K562 (cell line): ENCODE results near the gene EIF2AK3. TPM values are rescaled to one million over a fixed set of nuclear protein-coding genes. Genes with fewer than 3 reads are reported as not detected.

Source experiments
- ARID2 ChIP-seq: fragments of 450-650 bp; IDR thresholded peaks from 2 replicates; pipeline ENCODE4 v1.6.1; 2017; ENCODE audit warnings: antibody characterized with exemption, mild to moderate bottlenecking
- COPS2 ChIP-seq: fragments of 450-650 bp; conservative IDR thresholded peaks from 2 replicates; pipeline ENCODE4 v1.6.1; 2016; ENCODE audit warnings: mild to moderate bottlenecking, moderate library complexity
- L3MBTL2 ChIP-seq: fragments of 450-650 bp; IDR thresholded peaks from 2 replicates; pipeline ENCODE4 v1.6.1; 2016; ENCODE audit warnings: mild to moderate bottlenecking, moderate library complexity
- NFATC3 ChIP-seq: fragments of 450-650 bp; IDR thresholded peaks from 2 replicates; pipeline ENCODE4 v1.6.1; 2017; ENCODE audit warnings: mild to moderate bottlenecking
- PHF21A ChIP-seq: fragments of 450-650 bp; IDR thresholded peaks from 2 replicates; pipeline ENCODE4 v1.6.1; 2017; ENCODE audit warnings: low read depth, borderline replicate concordance
- POLR2AphosphoS5 ChIP-seq: IDR thresholded peaks from 2 replicates; pipeline ENCODE4 v1.6.1; 2011; ENCODE audit warnings: mild to moderate bottlenecking, low read depth, low read length, moderate library complexity; ENCODE audit not compliant: control insufficient read depth, insufficient read depth
- TCF7 ChIP-seq: sonication (generic); IDR thresholded peaks from 2 replicates; pipeline ENCODE4 v1.6.1; 2016; ENCODE audit warnings: antibody characterized with exemption, borderline replicate concordance
- polyA plus RNA-seq, 8 experiments: library from polyadenylated mRNA; depleted of rRNA in 4 of 8; stranded (reverse) in 5 of 8; unstranded in 3 of 8; fragments of >200 nt; fragmentation: Nextera tagmentation in 2 of 8; fragmentation: Illumina TruSeq in 1 of 8; extraction: Ambion mirVana in 2 of 8; extraction: Trizol in 1 of 8; gene quantifications; 2 replicates each; pipeline versions ENCODE4 v1.2.1 to v1.2.3, GENCODE V29; 2011 to 2014; ENCODE audit warnings: inconsistent platforms in 1 of 8, missing spikeins in 1 of 8
- total RNA-seq, 7 experiments: library from RNA; depleted of rRNA in 6 of 7; stranded (reverse); fragments of >200 nt in 6 of 7; fragmentation: Illumina TruSeq in 2 of 7; extraction: Trizol in 2 of 7; gene quantifications; 2 replicates each; pipeline versions ENCODE4 v1.2.1 to v1.2.3, GENCODE V29; 2011 to 2021; ENCODE audit warnings: low replicate concordance in 1 of 7
- TF ChIP-seq, protein P1 (sequence below): sonication (generic); formaldehyde crosslinking; IDR thresholded peaks from 2 replicates; pipeline ENCODE4 v1.9.0; 2022; ENCODE audit warnings: mild to moderate bottlenecking, missing genetic modification reagents
- TF ChIP-seq, protein P2 (sequence below): fragments of 450-650 bp; formaldehyde crosslinking; IDR thresholded peaks from 2 replicates; pipeline ENCODE4 v1.4.0; 2022; ENCODE audit warnings: mild to moderate bottlenecking, moderate library complexity
- TF ChIP-seq, protein P3 (sequence below): fragments of 450-650 bp; IDR thresholded peaks from 2 replicates; pipeline ENCODE4 v1.6.1; 2016; ENCODE audit warnings: missing biosample characterization, missing genetic modification characterization
- TF ChIP-seq, protein P4 (sequence below): fragments of 200-800 bp; sonication (Bioruptor generic); IDR thresholded peaks from 2 replicates; pipeline ENCODE4 v1.6.1; 2017; ENCODE audit warnings: missing genetic modification characterization, missing compliant biosample characterization

EIF2AK3 gene
- total and polyA plus RNA-seq, 9 of the 15 experiments (the other 6 are each of a cell fraction or from before 2014, with no cell fraction given): 1.7 to 11.6 (median 7.4) TPM

DNA sequence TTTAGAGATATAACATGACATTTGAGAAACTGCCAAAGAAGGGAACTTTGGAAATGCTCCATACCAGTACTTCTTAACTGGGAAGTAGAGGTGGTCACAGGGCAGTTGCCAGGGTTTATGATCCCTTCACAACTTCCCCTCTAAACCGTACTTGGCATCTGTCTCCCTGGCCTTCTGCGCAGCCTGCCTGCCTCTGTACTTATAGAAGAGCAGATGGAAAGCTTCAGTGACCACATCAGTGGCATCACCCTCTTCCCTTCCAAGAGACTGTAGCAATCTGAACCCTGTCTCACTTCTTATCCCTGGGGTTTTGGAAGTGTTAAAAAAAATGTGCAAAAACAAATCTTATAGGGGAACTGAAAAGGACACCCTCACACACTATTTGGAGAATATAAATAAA is 64.1 kb downstream of the EIF2AK3 start (continued):
- TF ChIP-seq, protein P1, sequence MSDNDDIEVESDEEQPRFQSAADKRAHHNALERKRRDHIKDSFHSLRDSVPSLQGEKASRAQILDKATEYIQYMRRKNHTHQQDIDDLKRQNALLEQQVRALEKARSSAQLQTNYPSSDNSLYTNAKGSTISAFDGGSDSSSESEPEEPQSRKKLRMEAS: no peak
- TF ChIP-seq ARID2 (no peak), PHF21A (no peak), COPS2 (no peak), TCF7 (no peak), NFATC3 (no peak), POLR2AphosphoS5 (no peak), L3MBTL2 (no peak)
- TF ChIP-seq, protein P2, sequence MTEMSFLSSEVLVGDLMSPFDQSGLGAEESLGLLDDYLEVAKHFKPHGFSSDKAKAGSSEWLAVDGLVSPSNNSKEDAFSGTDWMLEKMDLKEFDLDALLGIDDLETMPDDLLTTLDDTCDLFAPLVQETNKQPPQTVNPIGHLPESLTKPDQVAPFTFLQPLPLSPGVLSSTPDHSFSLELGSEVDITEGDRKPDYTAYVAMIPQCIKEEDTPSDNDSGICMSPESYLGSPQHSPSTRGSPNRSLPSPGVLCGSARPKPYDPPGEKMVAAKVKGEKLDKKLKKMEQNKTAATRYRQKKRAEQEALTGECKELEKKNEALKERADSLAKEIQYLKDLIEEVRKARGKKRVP (CRISPR knock-in tag): no peak
- TF ChIP-seq, protein P3, sequence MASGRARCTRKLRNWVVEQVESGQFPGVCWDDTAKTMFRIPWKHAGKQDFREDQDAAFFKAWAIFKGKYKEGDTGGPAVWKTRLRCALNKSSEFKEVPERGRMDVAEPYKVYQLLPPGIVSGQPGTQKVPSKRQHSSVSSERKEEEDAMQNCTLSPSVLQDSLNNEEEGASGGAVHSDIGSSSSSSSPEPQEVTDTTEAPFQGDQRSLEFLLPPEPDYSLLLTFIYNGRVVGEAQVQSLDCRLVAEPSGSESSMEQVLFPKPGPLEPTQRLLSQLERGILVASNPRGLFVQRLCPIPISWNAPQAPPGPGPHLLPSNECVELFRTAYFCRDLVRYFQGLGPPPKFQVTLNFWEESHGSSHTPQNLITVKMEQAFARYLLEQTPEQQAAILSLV (tag): no peak
- TF ChIP-seq, protein P4, sequence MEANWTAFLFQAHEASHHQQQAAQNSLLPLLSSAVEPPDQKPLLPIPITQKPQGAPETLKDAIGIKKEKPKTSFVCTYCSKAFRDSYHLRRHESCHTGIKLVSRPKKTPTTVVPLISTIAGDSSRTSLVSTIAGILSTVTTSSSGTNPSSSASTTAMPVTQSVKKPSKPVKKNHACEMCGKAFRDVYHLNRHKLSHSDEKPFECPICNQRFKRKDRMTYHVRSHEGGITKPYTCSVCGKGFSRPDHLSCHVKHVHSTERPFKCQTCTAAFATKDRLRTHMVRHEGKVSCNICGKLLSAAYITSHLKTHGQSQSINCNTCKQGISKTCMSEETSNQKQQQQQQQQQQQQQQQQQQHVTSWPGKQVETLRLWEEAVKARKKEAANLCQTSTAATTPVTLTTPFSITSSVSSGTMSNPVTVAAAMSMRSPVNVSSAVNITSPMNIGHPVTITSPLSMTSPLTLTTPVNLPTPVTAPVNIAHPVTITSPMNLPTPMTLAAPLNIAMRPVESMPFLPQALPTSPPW: no peak
